Vagina (tissue), 2 donors: ENCODE measurements around the gene COL18A1. TPM values are rescaled to one million over a fixed set of nuclear protein-coding genes. Genes with fewer than 3 reads are reported as not detected.

ENCODE experiments used
- DNase-seq, 2 donors: peaks; one replicate each; pipeline ENCODE4 v3.0.0-alpha.2; 2017; ENCODE audit errors: extremely low spot score in 2 of 2
- H3K27ac ChIP-seq: fragments of 200-600 bp; sonication (generic); one replicate; pipeline ENCODE4 v1.5.1; 2019
- H3K27me3 ChIP-seq: fragments of 200-600 bp; sonication (generic); one replicate; pipeline ENCODE4 v1.5.1; 2019
- H3K36me3 ChIP-seq, 2 donors: fragments of 200-600 bp; sonication (generic); one replicate each; pipeline ENCODE4 v1.5.1; 2017 to 2019
- H3K4me1 ChIP-seq: fragments of 200-600 bp; sonication (generic); one replicate; pipeline ENCODE4 v1.5.1; 2019
- H3K4me3 ChIP-seq, 2 donors: fragments of 200-600 bp; sonication (generic); 1 replicate in 1 of 2; 2 replicates in 1 of 2; pipeline ENCODE4 v1.5.1; 2016 to 2019
- H3K9me3 ChIP-seq: fragments of 200-600 bp; sonication (generic); one replicate; pipeline ENCODE4 v1.5.1; 2019
- CTCF ChIP-seq, 3 experiments: fragments of 450-650 bp in 2 of 3; fragments of 200-600 bp in 1 of 3; sonication (generic) in 1 of 3; IDR thresholded peaks; one replicate each; pipeline ENCODE4 v1.5.1; 2017 to 2019; ENCODE audit warnings: antibody characterized with exemption in 3 of 3, mild to moderate bottlenecking in 2 of 3, moderate library complexity in 2 of 3
- POLR2A ChIP-seq, 2 donors: fragments of 450-650 bp; IDR thresholded peaks; one replicate each; pipeline ENCODE4 v1.6.1; 2017; ENCODE audit warnings: antibody characterized with exemption in 2 of 2, mild to moderate bottlenecking in 2 of 2, moderate library complexity in 2 of 2
- POLR2AphosphoS5 ChIP-seq, 2 donors: sonication (generic); formaldehyde crosslinking; IDR thresholded peaks; one replicate each; pipeline ENCODE4 v1.9.0; 2017; ENCODE audit warnings: antibody characterized with exemption in 2 of 2, mild to moderate bottlenecking in 2 of 2, low read depth in 1 of 2; ENCODE audit not compliant: insufficient read depth in 1 of 2
- intact Hi-C: fragments of 100-400 bp; cut with DNase I; formaldehyde crosslinking; loops from one replicate; pipeline ENCODE4 v1.15.1; 2023
- total RNA-seq: library from RNA; depleted of rRNA; stranded (reverse); fragments of >200 nt; gene quantifications from one replicate; pipeline ENCODE4 v1.2.3, GENCODE V29; 2016

The COL18A1 gene
- total RNA-seq, 1 donor from 2014 or later: 86.7 TPM

GRCh38 chr21:45467221-45467779 lies 62.3 kb downstream of the COL18A1 start:
- Histone ChIP-seq H3K27ac (peak overlapping the region; percentile 19), H3K27me3 (no peaks in the 10 kb centered on the region), H3K4me3 (no peak overlapping the region), H3K4me1 (peaks cover 44% of the 10 kb centered on the region), H3K9me3 (no peaks in the 10 kb centered on the region), H3K36me3 (peaks cover 0 to 3% of the 10 kb centered on the region in 2 donors)
- DNase-seq: no peak
- TF ChIP-seq CTCF (IDR thresholded peaks at IDR 0.05): no peak
- TF ChIP-seq POLR2AphosphoS5 (IDR thresholded peaks at IDR 0.05; ENCODE audit: insufficient read depth in 1 of 2, low read depth in 1 of 2): no peak
- TF ChIP-seq POLR2A (IDR thresholded peaks at IDR 0.05): no peak
- intact Hi-C loops: no loop called here

GRCh38 chr21:45468051-45468970 lies 63.3 kb downstream of the COL18A1 start:
- intact Hi-C loops: no loop called here
- Histone ChIP-seq H3K27ac (peak overlapping the region; percentile 90), H3K9me3 (no peaks in the 10 kb centered on the region), H3K4me3 (no peak overlapping the region), H3K27me3 (no peaks in the 10 kb centered on the region), H3K36me3 (peaks cover 0 to 3% of the 10 kb centered on the region in 2 donors), H3K4me1 (peaks cover 53% of the 10 kb centered on the region)
- no peak for DNase-seq
- TF ChIP-seq POLR2A (IDR thresholded peaks at IDR 0.05) (no peak), POLR2AphosphoS5 (IDR thresholded peaks at IDR 0.05; ENCODE audit: insufficient read depth in 1 of 2, low read depth in 1 of 2) (no peak), CTCF (IDR thresholded peaks at IDR 0.05) (no peak)

GRCh38 chr21:45468971-45469272 lies 64.0 kb downstream of the COL18A1 start:
- Histone ChIP-seq H3K27ac (peak overlapping the region; percentile 90), H3K4me3 (no peak overlapping the region), H3K4me1 (peaks cover 53% of the 10 kb centered on the region), H3K36me3 (peaks cover 0 to 3% of the 10 kb centered on the region in 2 donors), H3K27me3 (no peaks in the 10 kb centered on the region), H3K9me3 (no peaks in the 10 kb centered on the region)
- intact Hi-C loops: no loop called here
- no peak for TF ChIP-seq CTCF (IDR thresholded peaks at IDR 0.05)
- TF ChIP-seq POLR2AphosphoS5 (IDR thresholded peaks at IDR 0.05; ENCODE audit: insufficient read depth in 1 of 2, low read depth in 1 of 2): no peak
- no peak for TF ChIP-seq POLR2A (IDR thresholded peaks at IDR 0.05)
- no peak for DNase-seq

GRCh38 chr21:45469273-45470086 lies 64.5 kb downstream of the COL18A1 start:
- intact Hi-C loops: no loop called here

More at GRCh38 chr21:45469273-45470086, 64.5 kb downstream of the COL18A1 start:
- Histone ChIP-seq H3K4me3 (no peak overlapping the region), H3K36me3 (peaks cover 0 to 3% of the 10 kb centered on the region in 2 donors), H3K27ac (peak overlapping the region; percentile 90), H3K4me1 (peaks cover 53% of the 10 kb centered on the region), H3K27me3 (no peaks in the 10 kb centered on the region), H3K9me3 (no peaks in the 10 kb centered on the region)
- DNase-seq: no peak
- TF ChIP-seq POLR2AphosphoS5 (IDR thresholded peaks at IDR 0.05; ENCODE audit: insufficient read depth in 1 of 2, low read depth in 1 of 2): no peak
- TF ChIP-seq POLR2A (IDR thresholded peaks at IDR 0.05): no peak
- no peak for TF ChIP-seq CTCF (IDR thresholded peaks at IDR 0.05)
